ENCODE results near the gene NEK10.

NEK10 gene

DNA sequence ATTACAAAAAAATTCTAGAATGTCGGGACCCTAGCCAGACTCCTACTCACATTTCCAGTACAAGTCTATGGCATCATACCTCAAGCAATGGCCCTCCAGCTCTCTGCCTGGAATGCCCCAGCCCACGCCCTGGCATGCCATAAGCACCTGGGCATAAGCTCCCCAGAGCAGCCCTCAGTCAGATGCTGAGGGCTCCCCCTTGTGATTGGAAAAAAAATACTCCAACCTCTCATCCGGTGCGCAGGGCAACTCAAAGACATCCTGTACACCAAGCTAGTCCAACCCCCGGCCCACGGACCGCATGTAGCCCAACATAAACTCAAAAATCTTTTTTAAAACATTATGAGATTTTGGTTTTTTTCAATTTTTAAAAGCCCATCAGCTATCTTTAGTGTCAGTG is 115.4 kb downstream of the NEK10 start:
- FAIRE-seq, result peak; percentile 66
- no peak for DNase-seq (ENCODE audit: extremely low spot score, insufficient read length, low read depth)

DNA sequence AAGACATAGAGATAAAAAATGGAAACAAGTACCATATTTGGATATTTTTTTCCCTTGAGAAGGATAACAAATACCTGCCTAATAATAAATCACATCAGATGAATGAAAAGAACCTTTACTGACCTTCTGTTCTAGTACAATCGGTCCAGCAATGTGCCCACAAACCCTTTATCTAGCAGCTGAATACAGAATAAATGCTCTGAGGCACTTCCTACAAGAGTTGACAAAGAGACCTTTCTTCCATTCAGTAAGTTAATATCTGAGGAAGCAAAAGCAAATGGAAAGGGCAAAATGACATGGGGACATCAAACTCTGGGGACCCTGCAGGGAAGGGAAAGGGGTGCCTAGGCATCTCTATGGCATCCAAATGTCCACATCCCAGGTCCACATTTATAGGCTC is 115.8 kb downstream of the NEK10 start:
- DNase-seq (ENCODE audit: extremely low spot score, insufficient read length, low read depth) (no peak), FAIRE-seq (no peak)

DNA sequence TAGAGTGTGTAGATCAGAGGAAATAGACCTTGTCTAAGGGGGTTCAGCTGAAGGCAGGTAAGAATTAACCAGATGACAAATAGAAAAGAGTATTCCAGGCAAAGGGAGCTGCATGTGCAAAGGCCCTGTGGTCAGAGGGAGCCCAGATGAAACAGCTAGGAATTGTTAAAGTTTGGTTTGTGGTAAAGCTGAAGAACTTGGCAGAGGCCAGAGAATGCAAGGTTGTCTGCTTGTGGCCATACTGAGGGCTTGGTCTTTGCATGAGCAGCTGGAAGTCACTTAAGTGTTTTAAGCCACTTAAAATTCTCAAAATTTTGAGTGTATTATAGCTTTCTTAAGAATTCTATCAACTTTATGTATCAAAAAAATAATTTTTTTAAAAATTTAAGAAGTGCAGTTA is 116.5 kb downstream of the NEK10 start:
- DNase-seq (ENCODE audit: extremely low spot score, insufficient read length, low read depth), result no peak
- no peak for FAIRE-seq

DNA sequence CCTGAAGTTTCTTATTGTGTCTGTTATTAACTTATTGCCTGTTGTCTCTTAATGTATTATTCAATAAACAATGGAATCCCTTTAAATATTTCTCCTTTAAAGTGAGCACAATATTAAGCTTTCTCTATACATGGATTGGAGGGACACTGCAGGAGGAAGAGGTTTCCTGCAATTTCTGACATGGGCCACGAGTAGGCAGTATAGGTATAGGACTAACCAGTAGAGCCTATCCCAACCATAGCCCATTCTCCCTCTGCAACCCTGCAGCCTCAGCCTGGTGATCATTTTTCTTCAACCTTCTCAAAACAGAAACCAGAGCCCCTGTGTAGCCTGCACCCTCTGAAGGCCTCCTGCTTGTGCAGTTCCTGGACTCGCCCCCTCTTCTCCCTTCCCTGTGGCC is 124.8 kb downstream of the NEK10 start:
- no peak for DNase-seq (ENCODE audit: extremely low spot score, insufficient read length, low read depth)
- no peak for FAIRE-seq

DNA sequence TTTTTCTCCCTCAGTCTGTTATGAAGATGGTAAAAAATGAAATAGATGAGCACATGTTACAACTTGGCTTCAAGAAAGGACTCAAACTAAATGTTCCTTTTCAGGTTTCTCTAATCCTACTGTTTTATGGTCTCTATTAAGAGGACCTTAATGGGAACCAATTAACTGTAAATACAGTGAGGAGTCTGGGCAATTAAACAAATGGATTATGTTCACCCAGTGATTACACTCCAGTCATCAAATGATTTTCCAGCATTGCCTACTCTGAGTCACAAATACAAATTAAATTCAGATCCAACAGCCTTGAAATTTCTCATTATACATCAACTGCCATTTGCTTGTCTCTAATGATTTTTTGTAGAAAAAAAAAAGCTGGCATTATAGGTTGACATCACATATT is 129.2 kb downstream of the NEK10 start:
- no peak for DNase-seq (ENCODE audit: extremely low spot score, insufficient read length, low read depth)
- FAIRE-seq, result no peak

DNA sequence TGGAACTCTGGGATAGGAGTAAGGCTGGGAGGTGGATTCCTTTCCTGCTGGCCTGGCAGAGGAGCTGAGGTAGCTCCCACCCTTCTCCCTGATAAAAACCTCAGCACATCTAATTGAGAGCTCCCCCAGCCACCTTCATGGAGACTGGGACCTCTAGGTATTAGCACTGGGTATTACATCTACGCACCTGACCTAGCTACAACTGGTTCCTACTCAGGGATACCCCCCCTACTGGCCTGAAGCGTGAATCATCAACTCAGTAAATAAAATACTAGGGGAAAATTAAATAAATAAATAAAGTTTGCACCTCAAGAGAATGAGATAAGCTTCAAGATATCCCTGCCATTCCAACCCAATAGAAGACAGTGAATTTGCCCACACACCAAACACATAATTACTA is 140.4 kb downstream of the NEK10 start:
- DNase-seq (ENCODE audit: extremely low spot score, insufficient read length, low read depth), result no peak
- no peak for FAIRE-seq

DNA sequence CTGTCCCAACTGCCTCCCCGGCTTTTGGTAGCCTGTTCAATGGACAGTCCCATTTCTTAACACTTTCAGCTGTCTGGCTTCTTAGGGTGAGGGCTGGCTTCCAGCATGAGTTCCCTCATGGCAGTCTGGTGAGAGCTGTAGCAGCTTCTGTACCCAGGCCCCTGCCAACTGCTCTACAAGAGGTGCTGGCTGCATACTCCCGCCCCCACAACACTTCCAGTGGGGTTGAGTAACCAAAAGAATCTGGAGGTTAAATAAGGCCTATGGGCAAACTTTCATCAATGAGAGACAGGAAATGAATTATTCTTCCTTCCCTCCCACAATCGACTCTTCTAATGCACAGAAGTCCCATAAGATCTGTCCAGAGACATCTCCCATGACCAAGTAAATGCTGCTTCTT is 145.0 kb downstream of the NEK10 start:
- no peak for DNase-seq (ENCODE audit: extremely low spot score, insufficient read length, low read depth)
- FAIRE-seq, result no peak

DNA sequence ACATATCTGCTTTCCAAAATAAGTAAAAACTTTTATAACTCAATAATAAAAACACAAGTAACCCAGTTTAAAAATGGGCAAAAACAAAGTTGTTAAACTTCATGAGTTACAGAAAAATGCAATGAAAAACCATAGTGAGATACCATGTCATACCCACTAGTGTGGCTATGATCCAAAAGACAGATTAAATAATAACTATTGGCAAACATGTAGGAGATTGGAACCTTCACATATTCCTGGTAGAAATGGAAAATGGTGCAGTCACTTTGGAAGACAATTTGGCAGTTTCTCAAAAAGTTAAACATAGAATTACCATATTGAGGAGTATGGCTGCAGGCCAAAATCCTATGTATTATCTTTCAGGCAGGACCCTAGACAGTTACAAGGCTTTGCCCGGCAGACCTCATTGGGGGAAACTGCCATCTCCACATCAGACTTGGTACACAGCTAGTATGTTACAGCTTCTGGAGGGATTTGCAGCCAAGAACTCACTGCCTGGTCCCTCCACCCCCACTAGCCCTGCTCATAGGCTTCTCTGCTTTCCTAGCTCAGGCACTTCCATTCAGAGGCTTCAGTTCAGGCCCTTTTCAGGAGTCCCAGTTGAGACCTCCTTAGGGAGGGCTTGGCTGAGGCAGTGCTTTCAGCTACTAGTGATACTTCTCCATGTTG is 147.8 kb downstream of the NEK10 start:
- FAIRE-seq, result no peak
- no peak for DNase-seq (ENCODE audit: extremely low spot score, insufficient read length, low read depth)

DNA sequence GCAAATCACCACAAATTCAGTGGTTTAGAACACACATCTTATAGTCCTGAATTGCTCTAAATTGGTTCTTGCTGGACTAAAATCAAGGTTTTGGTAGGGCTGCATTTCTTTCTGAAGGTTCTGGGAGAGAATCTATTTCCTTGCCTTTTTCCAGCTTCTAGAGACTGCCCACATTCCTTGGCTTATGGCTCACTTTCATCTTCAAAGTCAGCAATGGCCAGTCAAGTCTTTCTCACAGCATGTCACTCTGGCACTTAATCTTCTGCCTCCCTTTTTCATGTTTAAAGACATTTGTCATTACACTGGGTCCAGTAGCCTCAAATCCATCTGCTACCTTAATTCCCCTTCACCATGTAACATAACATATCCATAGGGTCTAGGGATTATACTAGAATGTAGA is 149.0 kb downstream of the NEK10 start:
- FAIRE-seq (no peak), DNase-seq (ENCODE audit: extremely low spot score, insufficient read length, low read depth) (no peak)

DNA sequence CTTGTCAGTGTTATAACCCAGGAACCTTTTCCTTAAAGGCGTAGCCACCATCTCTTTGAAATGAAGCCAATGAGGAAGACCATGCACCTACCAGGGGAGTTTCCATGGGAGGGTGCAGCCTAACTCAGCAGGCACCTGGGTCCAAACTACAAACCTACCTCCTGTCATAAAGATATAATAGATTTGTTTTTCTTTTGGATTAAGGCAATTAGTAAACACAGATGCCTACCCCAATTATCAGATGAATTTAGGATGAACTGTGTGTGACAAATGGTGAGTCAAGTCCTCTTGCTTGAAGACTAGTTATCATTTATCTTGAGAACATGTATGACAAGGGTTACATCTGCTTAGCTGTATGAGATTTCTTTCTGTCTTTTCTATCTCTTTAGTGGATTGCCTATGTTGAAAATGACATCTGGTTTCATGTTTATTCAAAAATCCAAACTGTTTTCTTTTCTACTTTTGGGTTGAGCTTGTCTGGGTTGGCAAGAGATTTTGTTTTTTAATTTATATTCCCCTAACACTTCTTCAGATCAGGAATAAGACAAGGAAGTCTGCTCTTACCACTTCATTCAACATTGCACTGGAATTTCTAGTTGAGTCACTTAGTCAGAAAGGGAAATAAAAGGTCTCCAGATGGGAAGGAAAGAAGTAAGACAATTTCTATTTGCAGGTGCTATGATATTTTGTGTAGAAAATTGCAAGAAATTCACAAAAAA is 149.9 kb downstream of the NEK10 start:
- DNase-seq (ENCODE audit: extremely low spot score, insufficient read length, low read depth), result no peak
- no peak for FAIRE-seq

DNA sequence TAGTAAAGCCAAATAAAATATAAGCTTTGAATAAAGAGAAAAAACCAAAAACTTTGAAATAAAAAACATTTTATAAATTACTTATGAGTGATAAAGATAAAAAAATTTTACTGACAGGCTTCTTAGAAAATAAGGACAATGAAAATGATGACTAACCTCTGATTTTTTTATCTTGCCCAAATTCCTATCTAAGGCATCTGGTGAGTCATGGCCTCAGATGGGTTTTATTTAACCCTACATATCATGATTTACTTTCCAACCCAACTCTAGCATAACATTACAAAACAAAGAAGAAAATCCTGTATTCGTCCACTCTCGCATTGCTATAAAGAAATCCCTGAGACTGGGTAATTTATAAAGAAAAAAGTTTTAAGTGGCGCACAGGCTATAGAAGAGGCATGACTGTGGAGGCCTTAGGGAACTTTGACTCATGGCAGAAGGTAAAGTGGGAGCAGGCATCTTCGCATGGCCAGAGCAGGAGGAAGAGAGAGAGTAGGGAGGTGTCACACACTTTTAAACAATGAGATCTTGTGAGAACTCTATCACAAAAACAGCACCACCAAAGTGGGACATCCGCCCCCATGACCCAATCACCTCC is 152.1 kb downstream of the NEK10 start:
- FAIRE-seq, result no peak
- no peak for DNase-seq (ENCODE audit: extremely low spot score, insufficient read length, low read depth)

DNA sequence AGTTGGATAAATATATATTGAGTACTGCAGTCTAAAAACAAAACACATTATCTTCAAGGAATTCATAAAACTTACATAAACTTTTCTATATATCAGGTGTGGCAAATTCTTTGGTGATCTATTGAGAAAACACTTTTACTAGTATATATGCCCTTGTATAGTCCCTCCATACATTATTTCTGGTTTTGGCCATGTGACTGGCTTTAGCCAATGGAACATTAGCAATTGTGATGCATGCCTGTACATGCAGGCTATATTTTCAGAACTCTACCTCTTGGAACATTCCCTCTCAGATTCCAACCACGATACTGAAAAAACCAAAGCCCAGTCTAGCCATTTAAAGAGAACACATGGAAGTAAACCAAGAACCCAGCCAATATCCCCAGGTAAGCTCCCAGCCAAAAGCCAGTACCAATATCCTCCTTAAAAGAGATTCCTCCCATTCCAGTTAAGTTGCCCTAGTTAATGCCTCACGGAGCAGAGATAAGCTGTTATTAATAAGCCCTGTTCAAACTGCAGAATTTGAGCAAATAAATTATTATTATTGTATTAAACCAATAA is 152.8 kb downstream of the NEK10 start:
- DNase-seq (ENCODE audit: extremely low spot score, insufficient read length, low read depth), result no peak
- FAIRE-seq, result no peak

DNA sequence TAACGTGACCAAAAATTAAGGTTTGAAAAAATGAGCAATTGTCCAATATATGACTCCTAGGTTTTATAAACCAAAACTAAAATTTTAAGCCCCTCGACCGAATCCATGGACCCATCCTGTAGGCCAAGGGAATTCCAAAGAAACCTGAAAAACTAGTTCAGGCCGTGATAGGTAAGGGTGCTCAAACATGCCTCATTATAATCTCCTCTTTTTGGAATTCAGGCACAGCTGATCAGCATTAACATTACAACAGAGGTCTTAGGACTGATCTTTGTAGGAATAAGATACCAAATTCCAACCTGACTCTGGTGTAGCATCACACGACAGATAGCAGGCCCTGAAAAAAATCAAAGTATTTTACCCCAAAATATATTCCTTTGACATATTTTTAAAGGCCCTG is 155.7 kb downstream of the NEK10 start:
- no peak for DNase-seq (ENCODE audit: extremely low spot score, insufficient read length, low read depth)
- no peak for FAIRE-seq

DNA sequence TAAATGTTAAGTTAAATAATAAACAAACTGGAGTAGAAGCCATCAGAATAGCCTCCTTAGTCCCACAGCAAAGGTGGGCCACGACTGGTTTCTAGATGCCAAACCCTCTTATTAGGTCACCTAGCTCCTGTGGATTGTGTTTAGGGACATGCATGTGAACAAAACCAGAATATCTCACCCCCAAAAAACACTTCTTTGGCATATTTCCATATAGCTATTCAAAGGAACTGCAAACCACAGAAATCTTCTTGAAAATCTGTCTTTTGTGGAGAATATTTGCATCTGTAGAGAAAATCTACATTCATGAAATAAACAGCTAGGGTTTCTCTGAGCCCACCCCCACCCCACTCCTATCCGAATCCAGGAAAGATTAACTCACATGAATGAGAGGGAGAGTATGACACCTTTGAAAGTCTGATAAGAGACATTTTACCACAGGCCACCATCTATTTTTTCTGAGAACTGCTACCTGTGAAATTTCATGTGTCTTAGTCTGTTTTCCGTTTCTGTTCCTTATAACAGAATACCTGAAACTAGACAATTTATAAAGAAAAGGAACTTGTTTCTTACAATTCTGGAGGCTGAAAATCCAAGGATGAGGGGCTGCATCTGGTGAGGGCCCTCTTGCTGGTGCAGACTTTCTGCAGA is 159.4 kb downstream of the NEK10 start:
- FAIRE-seq (no peak), DNase-seq (ENCODE audit: extremely low spot score, insufficient read length, low read depth) (no peak)

DNA sequence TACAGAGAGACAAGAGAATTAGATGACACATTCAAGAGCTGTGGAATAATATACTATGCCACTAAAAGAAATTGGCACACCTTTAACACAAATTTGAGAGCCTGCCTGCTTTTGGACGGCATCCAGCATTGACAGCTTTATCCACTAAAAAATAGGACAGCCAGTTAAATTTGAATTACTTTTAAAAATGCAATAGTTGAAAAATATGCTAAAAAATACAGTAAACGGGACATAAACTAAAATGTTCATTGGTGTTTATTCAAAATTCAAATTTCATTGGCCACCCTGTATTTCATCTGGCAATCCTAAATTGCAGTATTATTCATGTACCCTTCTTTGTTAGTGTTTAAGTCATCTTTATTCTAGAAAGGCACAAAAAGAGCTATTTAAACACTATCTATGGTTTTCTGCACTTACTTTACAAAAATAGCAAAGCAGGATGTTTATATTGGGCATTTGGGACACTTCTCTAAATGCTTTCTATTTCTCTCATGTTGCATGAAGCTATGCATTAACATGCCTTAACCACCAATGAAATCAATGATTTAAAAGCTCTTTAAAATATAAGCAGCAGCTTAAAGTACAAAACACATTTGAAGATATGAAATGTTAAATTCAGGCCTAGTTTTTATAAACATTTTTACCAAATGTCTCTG is 160.1 kb downstream of the NEK10 start:
- DNase-seq (ENCODE audit: extremely low spot score, insufficient read length, low read depth) (no peak), FAIRE-seq (no peak)

DNA sequence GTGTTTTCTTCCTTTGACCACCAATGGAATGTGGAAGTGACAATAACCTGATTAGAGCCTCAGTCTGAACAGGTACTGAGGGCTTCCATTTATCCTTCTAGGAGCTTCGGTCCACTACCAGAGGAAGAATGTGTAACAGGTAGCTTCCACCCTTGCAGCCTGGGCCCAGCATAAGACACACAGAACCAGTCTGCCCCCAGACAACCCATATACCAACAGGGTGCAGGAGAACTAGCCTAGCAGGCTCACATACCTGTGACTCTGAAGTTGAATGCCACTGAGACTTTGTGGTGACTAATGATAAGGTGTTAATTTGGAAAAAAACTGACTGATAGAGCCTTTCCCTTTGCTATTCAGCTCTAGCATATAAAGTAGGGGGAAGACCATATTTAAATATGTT is 166.2 kb downstream of the NEK10 start:
- no peak for FAIRE-seq

DNA sequence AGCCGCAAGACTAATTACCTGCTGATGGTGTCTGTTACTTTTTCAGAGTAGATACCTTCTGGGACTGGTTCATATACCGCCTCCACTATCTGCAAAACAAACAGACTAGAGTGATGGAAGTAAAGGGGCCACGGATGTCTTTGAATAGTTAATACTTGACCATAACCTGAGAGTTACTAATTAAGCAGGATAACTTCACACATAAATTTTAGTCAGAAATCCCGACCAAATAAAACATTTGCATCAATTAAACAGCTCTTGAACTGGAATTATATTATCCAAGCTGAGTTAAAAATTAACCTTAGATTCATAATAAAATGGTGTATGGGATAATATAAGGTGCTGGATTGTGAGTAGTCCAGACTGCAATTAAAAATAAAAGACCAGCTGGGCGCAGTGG is 167.7 kb downstream of the NEK10 start:
- FAIRE-seq, result no peak
- DNase-seq (ENCODE audit: extremely low spot score, insufficient read length, low read depth), result no peak

More for the DNA sequence above, 166.2 kb downstream of the NEK10 start:
- DNase-seq (ENCODE audit: extremely low spot score, insufficient read length, low read depth), result no peak

DNA sequence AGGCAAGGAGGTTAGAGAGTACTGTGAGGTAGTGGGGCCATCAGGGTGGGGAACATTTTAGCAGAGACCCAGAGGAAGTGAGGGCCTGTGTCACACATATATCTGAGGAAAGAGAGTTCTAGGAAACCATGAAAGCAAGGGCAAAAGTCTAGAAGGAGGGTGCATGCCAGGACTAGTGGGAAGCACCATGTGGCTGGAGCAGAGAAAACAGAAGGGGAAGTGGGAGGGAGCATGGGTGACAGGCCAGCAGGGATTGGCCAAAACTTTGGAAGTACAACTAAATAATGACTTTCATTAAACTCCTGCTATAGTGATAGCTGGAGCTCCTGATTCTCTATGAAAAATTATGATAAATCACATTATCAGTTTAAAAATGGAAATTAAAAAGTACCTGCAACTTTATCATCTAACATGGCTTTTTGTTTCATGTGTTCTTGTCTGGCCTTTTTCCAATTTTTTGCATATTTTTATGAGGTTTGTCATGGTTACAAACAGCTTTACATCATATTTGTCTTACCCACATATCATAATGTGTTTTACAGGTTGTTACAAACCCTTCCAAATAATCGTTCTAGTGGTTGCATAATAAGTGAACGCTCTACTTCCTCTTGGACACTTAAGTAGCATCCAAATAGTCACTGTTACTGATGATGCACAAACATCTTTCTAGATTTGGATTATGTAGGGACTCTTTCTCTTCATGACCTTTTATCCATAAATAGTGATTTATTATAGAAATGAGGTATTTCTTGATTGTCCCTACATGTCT is 168.3 kb downstream of the NEK10 start:
- FAIRE-seq (no peak), DNase-seq (ENCODE audit: extremely low spot score, insufficient read length, low read depth) (no peak)

DNA sequence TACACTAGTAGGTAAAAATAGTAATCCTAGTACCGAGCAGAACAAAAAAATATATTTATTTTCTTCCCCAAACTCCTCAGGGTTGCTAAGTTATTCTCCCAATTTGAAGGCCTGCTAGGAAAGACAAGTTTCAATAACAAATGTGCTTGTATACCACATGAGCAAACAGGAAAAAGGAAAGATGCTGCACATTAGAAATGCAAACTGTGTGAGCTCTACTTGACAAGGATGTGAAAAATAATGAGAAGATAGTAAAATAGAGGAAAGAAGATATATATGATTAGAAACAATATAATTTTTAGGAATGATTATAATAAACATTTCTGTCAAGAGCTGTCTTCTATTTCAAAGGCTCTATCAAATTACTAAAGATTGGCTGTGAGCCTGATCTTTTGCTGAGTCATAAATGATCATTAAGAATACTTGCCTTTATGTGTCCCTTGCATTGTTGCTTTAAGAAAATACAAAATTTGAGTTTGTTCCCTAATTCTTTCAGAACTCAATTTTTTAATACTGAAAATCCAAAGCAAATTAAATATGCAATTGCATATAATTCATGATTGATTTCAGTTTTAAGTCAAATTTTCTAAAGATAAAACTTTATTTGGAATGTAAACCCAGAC is 174.2 kb downstream of the NEK10 start:
- DNase-seq (ENCODE audit: extremely low spot score, insufficient read length, low read depth) (no peak), FAIRE-seq (no peak)
